Hematopoietic multipotent progenitor cell treated with erythropoietin and hydrocortisone succinate and interleukin-3 and kit ligand, for 8 days (in vitro differentiated cells): Measurements from ENCODE around the gene UGT1A5.

Source experiments
- DNase-seq: peaks from one replicate; pipeline ENCODE4 v3.0.0-alpha.2; 2015

Gene UGT1A5

GRCh38 chr2:233813236-233814055 lies 100.7 kb downstream of the UGT1A5 start:
- no peak for DNase-seq

- DNase-seq = no peak
These were observed 101.5 kb downstream of the UGT1A5 start for GRCh38 chr2:233814056-233814835.

GRCh38 chr2:233815861-233816260 lies 103.2 kb downstream of the UGT1A5 start:
- DNase-seq = no peak

GRCh38 chr2:233816334-233816733 lies 103.6 kb downstream of the UGT1A5 start:
- DNase-seq = no peak

- no peak for DNase-seq
These were observed 104.1 kb downstream of the UGT1A5 start for GRCh38 chr2:233816771-233817170.

GRCh38 chr2:233817361-233817911 lies 104.7 kb downstream of the UGT1A5 start:
- no peak for DNase-seq

- DNase-seq = no peak
These were observed 105.4 kb downstream of the UGT1A5 start for GRCh38 chr2:233817995-233818638.

GRCh38 chr2:233818639-233819621 lies 106.2 kb downstream of the UGT1A5 start:
- DNase-seq = no peak

- DNase-seq = no peak
These were observed 107.4 kb downstream of the UGT1A5 start for GRCh38 chr2:233819884-233820773.

- DNase-seq = no peak
These were observed 108.0 kb downstream of the UGT1A5 start for GRCh38 chr2:233820774-233821105.

GRCh38 chr2:233821196-233821595 lies 108.5 kb downstream of the UGT1A5 start:
- no peak for DNase-seq

- no peak for DNase-seq
These were observed 109.0 kb downstream of the UGT1A5 start for GRCh38 chr2:233821709-233822100.

GRCh38 chr2:233822101-233822771 lies 109.5 kb downstream of the UGT1A5 start:
- no peak for DNase-seq
